ENCODE measurements around the gene KCNMB4.

- TF ChIP-seq CTCF (IDR thresholded peaks at IDR 0.05; ENCODE audit: low read depth, low read length, poor library complexity, severe bottlenecking): no peak
- TF ChIP-seq EZH2phosphoT487 (IDR thresholded peaks at IDR 0.05; ENCODE audit: borderline replicate concordance, low read length): no peak
Measured at GRCh38 chr12:70482764-70483163, 116.7 kb downstream of the KCNMB4 start.
